GM18870 (cell line): ENCODE measurements around the gene HIP1.
"Not testable (repeated sequence)": the region's sequence is repeated elsewhere in the genome, so short reads cannot be mapped to it uniquely, and the experiment has no call there.

Source experiments
- ATAC-seq: cut with Tn5 transposase; IDR thresholded peaks from one replicate; pipeline ENCODE4 v1.9.1; 2021; ENCODE audit warnings: moderate library complexity; ENCODE audit not compliant: unreplicated experiment

Gene HIP1

DNA sequence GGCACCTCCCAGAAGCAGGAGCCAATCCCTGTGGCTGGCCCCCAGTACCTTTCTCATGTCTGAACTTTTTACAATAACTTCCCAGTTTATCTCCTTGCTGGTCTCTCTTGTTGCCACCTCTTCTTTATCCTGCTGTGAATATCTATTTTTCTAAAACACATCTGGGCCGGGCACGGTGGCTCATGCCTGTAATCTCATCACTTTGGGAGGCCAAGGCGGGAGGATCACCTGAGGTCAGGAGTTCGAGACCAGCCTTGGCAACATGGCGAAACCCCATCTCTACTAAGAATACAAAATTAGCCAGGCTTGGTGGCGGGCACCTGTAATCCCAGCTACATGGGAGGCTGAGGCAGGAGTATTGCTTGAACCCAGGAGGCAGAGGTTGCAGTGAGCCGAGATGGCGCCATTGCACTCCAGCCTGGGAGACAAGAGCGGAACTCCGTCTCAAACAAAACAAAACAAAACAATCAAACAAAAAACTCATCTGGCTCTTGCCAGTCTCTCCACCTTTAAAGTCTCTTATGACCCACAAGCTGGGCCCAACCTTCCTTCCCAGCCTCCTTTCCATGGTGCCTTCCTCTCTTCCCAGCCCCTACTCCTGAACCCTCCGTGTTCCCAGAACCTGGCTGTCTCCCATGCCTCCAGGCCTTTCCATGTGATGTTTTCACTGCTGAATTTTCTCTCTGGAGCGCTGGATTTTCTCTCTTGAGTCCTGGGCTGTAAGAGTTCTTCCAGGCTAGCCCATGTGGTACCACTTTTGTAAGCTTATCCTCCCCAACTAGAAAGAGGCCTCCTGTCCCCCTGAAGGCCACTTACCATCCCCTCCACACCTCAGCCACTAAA, 51.3 kb downstream of the HIP1 start:
- ATAC-seq = no peak

DNA sequence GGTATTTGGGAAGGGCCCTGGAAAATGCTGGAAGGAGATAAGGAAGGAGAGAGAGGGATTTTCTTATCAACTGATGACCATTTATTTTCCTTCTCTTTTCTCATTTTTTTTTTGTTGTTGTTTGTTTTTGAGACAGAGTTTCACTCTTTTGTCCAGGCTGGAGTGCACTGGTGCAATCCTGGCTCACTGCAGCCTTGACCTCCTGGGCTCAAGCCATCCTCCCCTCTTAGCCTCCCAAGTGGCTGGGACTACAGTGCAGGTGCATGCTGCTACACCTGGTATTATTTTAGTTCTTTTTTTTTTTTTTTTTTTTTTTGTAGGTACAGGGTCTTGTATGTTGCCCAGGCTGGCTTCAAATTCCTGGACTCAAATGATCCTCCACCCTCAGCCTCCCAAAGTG, 52.2 kb downstream of the HIP1 start:
- ATAC-seq = no peak

DNA sequence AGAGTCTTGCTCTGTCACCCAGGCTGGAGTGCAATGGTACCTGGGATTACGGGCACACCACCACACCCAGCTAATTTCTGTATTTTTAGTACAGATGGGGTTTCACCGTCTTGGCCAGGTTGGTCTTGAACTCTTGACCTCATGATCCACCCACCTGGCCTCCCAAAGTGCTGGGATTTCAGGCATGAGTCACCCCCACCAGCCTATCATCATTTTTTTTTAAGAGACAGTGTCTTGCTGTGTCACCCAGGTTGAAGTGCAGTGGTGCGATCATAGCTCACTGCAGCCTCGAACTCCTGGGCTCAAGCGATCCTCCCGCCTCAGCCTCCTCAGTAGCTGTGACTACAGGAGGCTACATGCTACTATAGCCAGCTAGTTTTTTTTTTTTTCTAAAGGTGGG, 56.7 kb downstream of the HIP1 start:
- ATAC-seq = not testable (repeated sequence)

GRCh38 chr7:75679060-75679459, 59.7 kb downstream of the HIP1 start:
- no peak for ATAC-seq

DNA sequence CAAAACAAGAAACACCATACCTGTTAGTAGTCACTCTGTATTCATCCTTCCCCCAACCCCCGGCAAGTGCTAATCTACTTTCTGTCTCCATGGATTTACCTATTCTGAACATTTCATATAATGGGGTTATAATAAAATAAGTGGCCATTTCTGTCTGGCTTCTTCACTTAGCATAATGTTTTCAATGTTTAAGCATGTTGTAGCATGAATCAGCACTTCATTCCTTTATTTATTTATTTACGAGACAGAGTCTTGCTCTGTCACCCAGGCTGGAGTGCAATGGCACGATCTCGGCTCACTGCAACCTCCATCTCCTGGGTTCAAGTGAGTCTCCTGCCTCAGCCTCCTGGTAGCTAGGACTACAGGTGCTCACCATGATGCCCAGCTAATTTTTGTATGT, 69.2 kb downstream of the HIP1 start:
- ATAC-seq = no peak

- no peak for ATAC-seq
These were observed 70.8 kb downstream of the HIP1 start for GRCh38 chr7:75667938-75668337.

DNA sequence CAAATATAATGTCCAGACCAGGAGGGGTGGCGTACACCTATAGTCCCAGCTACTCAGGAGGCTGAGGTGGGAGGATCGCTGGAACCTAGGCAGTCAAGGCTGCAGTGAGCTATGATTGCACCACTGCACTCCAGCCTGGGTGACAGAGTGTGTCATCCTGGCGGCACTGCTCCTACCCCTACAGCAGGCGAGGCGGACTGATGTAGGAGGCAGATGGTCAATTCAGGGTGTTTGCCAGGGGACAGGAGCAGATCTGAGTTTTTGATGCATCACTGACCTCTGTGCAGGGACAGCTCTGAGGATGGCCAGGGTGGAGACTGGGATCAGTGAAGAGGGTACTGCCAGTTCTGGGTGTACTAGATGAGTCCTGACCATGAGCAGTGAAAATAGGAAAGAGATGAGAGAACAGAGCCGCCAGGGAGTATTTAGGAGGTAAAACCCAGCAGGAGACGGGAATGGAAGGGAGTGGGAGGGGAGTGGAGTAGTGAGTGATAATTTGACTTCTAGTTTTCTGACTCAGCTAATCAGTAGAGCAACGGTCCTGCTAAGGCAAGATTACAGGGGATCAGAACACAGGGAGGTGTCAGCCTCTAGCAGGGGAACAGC, 75.3 kb downstream of the HIP1 start:
- ATAC-seq = peak; percentile 43

GRCh38 chr7:75662579-75663301, 76.0 kb downstream of the HIP1 start:
- ATAC-seq = peak; percentile 84

DNA sequence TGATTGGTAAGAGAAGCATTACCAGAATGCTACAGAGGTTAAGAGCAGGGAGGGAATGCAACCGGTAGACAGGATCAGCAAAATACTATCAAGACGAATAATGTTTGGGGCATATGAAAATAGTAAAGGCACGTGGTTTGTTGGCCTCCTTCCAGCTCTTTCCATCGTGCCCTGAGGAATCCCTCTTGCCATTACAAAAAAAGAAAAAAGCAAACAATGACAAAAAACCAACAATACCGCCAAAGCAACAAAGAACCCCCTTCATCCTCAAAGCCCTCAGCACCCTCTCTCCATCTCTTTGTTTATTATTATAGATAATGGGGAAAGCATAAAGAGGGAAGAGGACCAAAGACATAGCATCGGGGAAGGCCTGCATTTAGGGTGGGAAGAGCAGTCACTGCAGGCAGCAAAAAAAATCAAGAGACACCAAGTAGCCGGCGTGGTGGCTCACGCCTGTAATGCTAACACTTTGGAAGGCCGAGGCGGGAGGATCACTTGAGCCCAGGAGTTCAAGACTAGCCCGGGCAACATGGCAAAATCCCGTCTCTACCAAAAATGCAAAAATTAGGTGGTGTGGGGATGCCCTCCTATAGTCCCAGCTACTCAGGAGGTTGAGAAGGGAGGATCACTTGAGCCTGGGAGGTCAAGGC, 78.0 kb downstream of the HIP1 start:
- ATAC-seq = no peak

DNA sequence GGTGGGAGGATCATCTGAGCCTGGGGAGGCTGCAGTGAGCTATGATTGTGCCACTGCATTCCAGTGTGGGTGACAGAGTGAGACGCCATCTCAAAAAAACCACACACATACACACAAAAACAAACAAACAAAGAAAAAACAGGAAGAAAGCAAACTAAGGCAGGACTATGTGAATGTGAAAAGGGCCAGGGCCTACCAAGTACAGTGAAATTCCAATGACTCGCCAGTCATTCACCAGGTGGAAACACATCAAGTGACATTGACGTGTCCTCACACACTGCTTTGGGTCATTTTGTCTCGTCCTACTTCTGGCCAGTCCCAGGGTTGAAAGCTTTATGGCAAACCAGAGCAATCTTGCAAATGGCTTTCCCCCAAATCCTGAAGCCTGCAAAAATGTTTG, 79.9 kb downstream of the HIP1 start:
- no peak for ATAC-seq

DNA sequence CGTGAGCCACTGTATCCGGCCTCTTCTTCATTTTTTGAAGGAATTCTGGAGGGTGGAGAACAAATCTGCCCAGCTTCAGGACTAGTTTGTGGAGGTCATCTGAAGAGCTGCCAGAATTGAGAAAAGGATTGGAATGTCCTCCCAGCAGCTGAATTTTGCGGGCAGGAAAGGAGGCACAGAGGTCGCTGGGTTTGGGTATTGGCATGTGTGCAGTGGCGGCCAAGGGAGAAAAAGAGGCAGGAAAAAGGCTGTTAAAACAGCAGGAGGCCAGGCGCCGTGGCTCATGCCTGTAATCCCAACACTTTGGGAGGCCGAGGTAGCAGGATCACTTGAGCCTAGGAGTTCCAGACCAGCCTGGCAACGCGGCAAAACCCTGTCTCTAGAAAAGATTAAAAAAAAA, 80.4 kb downstream of the HIP1 start:
- no peak for ATAC-seq

- ATAC-seq = no peak
These were observed 80.9 kb downstream of the HIP1 start for GRCh38 chr7:75657866-75658265.

DNA sequence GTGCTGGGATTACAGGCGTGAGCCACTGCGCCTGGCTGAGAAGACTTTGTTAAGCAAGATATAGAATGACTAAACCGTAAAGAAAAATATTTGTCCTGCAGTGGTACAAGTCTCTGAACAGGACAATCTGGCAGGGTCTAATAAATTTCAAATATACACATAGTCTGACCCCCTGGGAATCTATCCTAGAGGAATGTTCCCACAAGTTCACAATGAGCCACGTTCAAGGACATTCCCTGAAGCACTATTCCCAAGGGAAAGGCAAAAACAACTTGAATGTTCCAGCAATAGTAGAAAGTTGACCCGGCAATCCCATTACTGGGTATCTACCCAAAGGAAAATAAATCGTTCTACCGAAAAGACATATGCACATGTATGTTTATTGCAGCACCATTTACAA, 82.0 kb downstream of the HIP1 start:
- ATAC-seq = no peak

DNA sequence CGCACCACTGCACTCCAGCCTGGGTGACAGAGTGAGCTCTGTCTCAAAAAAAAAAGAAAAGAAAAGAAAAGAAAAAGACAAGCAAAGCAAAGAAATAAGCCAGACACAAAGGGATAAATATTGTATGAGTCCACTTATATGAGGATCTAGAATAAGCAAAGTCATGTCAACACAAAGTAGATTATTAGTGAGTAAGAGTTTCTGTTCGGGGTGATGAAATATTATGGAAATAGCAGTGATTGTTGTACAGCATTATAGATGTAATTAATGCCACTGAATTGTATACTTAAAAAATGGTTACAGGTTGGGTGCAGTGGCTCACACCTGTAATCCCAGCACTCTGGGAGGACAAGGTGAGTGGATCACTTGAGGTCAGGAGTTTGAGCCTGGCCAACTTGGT, 83.2 kb downstream of the HIP1 start:
- no peak for ATAC-seq

DNA sequence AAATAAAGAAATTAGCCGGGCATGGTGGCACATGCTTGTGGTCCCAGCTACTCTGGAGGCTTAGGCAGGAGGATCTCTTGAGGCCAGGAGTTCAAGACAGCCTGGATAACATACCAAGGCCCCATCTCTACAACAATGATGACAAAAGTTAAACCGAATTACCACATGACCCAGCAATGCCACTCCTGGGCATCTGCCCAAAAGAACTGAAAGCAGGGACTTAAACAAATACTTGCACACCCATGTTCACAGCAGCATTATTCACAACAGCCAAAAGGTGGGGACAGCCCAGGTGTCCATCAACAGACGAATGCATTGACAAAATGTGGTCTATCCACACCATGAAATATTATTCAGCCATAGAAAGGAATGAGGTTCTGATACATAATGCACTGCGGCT, 83.9 kb downstream of the HIP1 start:
- no peak for ATAC-seq

DNA sequence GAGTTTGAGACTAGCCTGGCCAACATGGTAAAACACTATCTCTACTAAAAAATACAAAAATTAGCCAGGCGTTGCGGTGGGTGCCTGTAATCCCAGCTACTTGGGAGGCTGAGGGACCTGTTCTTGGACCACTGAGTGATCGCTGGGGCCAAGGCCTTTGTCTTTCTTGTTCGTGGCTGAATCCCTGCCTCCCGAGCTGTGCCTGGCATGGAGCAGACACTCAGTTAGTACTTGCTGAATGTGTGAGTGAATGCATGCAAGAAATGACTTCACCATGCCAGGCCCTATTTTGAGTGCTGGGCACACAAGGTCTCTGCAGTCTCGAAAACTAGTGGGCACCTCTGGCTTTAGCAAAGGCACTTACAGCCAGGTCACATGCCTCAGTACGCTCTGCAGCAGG, 85.1 kb downstream of the HIP1 start:
- ATAC-seq = no peak

GRCh38 chr7:75652788-75653187, 86.0 kb downstream of the HIP1 start:
- no peak for ATAC-seq

GRCh38 chr7:75650681-75651080, 88.1 kb downstream of the HIP1 start:
- no peak for ATAC-seq

- no peak for ATAC-seq
These were observed 88.7 kb downstream of the HIP1 start for GRCh38 chr7:75650062-75650461.

- ATAC-seq = no peak
These were observed 89.3 kb downstream of the HIP1 start for GRCh38 chr7:75649462-75649861.

DNA sequence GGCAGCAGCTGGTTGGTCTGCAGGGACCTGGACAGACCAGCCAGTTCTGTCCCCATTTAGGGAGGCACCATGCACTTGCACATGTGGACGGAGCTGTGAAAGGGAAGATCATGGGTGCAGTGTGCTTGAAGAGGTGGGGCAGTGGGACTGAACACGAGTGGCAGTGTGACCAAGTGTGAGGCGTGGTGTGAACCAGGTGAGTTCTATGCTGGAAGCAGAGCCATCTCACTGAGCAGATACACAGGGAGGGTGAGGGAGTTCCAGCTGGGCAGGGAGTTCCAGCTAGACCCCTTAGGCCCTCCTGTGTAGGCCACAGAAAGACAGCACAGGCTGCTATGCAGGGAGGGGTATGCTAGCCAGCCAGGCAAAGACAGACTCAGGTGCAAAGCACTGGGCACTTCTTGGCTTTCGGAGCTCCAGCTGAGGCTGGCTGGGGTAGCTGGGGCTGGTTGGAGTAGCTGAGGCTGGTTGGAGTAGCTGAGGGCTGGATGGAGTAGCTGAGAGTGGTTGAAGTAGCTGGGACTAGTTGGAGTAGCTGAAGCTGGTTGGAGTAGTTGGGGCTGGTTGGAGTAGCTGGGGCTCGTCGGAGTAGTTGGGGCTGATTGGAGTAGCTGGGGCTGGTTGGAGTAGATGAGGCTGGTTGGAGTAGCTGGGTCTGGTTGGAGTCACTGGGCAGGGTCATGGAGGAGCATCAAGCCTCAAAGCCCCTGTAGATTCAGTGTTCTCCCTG, 90.9 kb downstream of the HIP1 start:
- no peak for ATAC-seq
